Cerebellar cortex (tissue), 1 donor: ENCODE data around the gene SHKBP1.
"Not testable (repeated sequence)": the region's sequence is repeated elsewhere in the genome, so short reads cannot be mapped to it uniquely, and the experiment has no call there.

Experiments used
- DNase-seq: peaks from one replicate; pipeline ENCODE4 v3.0.0-alpha.2; 2015; ENCODE audit warnings: low spot score

Gene SHKBP1

DNA sequence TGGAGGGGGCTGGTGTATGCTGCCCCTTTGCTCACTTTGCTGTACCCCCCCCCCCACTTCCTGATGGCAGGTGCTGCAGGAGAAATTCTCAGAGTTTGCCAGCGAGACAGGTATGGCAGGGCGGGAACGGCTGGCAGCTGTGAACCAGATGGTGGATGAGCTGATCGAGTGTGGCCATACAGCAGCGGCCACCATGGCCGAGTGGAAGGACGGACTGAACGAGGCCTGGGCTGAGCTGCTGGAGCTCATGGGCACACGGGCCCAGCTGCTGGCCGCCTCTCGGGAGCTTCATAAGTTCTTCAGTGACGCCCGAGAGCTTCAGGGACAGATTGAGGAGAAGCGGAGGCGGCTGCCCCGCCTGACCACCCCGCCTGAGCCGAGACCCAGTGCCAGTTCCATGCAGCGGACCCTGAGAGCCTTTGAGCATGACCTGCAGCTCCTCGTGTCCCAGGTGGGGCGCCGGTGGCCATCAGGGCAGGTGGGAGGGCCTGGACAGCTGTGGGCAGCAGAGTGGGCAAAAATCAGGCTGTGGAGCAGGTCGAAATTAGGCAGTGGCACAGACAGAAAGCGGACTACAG is 19.6 kb upstream of the SHKBP1 start:
- no peak for DNase-seq

DNA sequence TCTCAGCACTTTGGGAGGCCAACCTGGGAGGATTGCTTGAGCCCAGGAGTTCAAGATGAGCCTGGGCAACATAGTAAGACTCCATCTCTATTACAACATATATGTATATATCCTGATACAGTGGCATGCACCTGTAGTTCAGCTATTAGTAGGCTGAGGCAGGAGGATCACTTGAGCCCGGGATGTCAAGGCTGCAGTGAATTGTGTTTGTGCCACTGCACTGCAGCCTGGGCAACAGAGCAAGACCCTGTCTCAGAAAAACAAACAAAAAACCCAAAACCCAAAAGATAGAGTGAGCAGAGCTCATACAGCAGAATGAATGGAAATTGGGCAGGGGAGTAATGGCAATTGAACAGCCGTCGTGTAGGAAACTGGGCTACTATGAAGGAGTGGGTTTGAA is 17.3 kb upstream of the SHKBP1 start:
- DNase-seq, result no peak

DNA sequence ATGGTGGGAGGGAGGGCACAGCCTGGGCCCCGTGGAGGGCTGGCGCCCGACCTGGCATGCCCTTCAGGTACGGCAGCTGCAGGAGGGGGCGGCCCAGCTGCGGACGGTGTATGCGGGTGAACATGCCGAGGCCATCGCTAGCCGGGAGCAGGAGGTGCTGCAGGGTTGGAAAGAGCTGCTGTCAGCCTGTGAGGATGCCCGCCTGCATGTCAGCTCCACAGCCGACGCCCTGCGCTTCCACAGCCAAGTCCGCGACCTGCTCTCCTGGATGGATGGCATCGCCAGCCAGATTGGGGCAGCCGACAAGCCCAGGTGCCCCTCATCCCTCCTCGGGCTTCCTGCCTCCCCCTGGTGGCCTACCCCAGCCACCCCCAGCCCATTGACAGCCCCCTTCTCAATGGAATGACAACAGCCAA is 16.6 kb upstream of the SHKBP1 start:
- peak; percentile 52 for DNase-seq

DNA sequence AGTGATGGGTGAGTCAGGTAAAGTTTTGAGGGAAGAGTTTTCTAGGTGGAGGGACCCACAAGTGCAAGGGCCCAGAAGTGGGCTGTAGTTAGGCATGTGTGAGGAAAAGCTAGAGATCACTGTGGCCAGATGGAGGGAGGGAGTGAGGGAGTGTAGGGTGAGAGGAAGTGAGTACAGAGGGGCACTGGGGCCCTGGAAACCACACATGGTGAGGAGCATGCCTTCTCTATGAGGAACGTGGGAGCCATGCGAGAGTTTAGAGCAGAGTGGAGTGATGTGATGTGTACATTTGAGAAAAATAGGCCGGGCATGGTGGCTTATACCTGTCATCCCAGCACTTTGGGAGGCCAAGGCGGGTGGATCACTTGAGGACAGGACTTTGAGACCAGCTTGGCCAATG is 14.7 kb upstream of the SHKBP1 start:
- no peak for DNase-seq

DNA sequence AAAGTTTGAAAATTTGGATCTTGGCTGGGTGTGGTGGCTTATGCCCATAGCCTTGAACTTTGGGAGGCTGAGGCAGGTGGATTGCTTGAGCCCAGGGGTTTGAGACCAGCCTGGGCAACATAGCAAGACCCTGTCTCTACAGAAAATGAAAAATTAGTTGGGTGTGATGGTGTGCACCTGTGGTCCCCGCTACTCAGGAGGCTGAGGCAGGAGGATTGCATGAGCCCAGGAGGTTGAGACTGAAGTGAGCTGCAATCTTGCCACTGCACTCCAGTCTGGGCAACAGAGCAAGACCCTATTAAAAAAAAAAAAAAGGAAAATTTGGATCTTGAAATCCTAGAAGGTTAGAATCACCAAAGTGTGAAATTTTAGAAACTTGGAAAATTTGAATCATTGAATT is 12.1 kb upstream of the SHKBP1 start:
- DNase-seq, result not testable (repeated sequence)

DNA sequence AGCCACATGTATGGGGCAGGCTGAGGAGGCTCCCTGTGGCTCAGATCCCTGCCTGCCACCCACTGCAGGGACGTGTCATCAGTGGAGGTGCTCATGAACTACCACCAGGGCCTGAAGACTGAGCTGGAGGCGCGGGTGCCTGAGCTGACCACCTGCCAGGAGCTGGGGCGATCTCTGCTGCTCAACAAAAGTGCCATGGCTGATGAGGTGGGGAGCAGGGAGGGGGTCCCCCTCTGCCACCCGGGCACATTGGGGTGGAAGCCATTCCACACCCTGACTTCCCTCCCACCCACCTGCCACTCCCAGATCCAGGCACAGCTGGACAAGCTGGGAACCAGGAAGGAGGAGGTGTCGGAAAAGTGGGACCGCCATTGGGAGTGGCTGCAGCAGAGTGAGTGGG is 11.3 kb upstream of the SHKBP1 start:
- no peak for DNase-seq

DNA sequence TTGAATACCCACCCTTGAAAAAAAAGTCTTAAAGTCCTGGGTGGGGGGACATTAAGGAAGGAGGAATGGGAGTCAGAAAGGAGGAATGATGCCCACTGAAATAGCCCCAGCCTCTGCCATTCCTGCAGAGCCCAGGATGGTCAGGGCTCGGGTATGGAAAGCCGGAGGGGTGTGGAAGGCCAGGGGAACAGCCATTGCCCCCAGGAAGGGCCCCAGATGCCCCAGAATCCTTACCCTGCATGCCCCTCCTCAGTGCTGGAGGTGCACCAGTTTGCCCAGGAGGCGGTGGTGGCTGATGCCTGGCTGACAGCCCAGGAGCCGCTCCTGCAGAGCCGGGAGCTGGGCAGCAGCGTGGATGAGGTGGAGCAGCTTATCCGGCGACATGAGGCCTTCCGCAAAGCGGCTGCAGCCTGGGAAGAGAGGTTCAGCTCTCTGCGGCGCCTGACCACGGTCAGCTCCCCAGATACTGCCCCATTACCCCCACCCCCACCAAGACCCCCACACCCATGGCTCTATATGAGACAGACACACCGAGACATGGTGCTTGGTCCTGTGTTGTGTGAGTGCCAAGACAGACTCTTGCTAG is 10.7 kb upstream of the SHKBP1 start:
- peak; percentile 81 for DNase-seq

DNA sequence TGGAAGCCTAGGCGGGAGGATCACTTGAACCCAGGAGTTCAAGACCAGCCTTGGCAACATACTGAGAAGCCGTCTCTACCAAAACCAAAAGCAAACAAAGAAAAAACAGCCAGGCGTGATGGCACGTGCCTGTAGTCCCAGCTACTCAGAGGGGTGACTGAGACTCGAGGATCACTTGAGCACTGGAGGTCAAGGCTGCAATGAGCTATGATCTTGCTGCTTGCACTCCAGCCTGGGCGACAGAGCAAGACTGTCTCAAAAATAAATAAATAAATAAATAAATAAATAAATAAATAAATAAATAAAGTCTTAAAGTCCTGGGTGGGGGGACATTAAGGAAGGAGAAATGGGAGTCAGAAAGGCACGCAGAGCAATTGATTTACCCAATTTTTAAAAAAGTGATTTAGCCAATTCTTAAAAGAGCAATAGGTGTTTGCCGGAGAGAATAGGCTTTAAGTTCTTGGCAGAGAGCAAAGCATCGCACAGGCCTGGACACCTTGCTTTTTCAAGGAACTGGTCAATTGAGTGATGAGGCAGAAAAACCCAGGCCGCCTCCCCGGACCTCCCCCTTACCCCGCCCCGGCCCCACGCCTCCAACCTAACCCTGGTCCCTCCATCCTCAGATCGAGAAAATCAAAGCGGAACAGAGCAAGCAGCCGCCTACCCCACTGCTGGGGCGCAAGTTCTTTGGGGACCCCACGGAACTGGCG is 9.5 kb upstream of the SHKBP1 start:
- peak; percentile 31 for DNase-seq

DNA sequence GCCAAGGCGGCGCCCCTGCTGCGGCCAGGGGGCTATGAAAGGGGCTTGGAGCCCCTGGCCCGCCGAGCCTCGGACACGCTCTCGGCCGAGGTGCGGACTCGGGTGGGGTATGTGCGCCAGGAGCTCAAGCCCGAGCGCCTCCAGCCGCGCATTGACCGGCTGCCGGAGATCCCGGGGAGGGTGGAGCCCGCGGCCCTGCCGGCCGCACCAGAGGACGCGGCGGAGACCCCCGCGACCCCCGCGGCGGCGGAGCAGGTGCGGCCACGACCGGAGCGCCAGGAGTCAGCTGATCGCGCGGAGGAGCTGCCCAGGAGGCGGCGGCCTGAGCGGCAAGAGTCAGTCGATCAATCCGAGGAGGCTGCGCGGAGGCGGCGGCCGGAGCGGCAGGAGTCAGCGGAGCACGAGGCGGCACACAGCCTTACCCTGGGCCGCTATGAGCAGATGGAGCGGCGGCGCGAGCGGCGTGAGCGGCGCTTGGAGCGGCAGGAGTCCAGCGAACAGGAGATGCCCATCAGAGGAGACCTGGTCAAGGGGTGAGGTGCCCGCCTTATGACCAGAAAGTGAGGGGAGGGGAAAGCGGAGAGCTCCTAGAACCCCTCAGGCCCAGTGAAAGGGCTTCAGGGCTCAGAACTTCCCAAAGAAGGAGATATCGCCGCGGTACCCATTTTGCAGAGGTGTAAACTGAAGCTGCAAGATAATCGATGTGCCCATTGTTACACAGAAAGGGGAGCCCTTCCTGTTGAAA is 8.8 kb upstream of the SHKBP1 start:
- DNase-seq, result no peak

DNA sequence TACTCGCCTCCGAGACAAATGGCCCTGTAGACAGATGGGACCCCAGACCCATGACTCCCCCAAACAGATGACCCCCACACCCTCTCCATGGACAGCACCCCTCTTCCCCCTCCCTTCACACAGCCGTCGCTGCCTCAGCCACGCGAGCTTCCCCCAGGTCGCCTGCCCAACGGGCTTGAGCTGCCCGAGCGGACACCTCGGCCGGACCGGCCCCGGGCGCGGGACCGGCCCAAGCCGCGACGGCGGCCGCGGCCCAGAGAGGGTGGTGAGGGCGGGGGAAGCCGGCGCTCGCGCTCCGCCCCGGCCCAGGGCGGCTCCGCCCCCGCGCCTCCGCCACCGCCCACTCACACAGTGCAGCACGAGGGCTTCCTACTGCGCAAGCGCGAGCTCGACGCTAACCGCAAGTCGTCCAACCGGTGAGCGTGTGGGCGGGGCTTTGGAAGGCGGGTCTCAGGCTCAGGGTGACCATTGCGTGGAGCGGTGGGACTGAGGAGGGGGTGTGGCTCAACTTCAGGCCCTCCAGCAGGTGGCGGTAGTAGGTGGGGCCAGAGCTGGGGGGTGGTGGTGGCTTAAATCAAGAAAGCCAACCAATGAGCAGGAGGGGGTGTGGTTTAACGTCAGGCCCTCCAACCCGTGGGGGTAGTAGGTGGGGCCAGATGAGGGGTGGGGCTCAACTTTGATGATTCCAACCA is 6.2 kb upstream of the SHKBP1 start:
- peak; percentile 98 for DNase-seq

DNA sequence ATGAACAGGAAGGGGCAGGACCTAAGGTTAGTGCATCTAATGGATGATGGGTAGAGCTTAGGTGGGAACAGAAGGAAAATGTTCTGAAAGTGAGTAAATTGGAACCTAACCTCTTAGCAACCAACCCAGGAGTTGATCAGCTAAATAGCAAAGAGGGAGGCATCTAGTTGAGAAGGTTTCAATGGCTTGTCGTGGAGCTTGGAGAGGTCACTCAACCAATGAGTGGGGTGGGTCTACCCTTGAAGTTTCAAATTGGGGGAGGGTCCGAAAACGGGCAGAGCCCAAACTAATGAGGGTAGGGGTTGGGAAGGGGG is 5.7 kb upstream of the SHKBP1 start:
- DNase-seq, result no peak

DNA sequence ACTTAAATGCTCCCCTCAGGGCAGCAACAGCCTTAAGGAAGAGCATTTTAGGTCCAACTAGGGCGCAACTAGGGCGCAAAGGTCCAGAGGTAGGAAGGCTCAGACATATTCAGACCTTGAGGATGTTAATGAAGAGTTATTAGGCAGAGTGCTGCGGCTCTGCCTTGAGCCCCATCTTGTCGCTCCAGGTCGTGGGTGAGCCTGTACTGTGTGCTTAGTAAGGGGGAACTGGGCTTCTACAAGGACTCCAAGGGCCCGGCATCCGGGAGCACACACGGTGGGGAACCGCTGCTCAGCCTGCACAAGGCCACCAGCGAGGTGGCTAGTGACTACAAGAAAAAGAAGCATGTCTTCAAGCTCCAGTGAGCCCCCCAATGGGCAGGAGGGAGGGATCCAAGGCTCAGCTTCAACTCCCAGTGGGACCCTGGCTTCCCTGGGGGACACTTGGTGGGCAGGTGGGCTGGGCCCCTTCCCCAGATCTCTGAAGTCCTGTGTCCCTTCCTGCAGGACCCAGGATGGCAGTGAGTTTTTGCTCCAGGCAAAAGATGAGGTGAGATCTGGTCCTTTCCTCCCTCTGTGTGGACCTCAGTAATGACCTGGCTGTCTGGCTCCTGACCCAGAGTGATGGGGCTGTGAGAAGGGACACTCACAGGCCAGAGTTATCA is 4.7 kb upstream of the SHKBP1 start:
- DNase-seq, result no peak

DNA sequence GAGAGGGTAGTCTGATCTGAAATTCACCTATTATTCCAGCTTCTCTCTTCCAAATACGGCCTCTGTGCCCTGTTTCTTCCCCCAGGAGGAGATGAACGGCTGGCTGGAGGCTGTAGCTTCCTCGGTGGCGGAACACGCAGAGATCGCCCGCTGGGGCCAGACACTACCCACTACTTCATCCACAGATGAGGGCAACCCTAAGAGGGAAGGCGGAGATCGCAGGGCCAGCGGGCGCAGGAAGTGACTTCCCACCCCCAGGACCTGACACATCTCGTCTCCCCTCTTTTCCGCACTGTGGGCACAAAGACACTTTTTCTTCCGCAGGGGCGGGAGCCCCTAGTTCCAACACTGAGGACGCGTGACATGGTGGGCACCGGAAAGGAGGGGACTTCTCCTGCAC is 1.3 kb upstream of the SHKBP1 start:
- DNase-seq, result no peak

DNA sequence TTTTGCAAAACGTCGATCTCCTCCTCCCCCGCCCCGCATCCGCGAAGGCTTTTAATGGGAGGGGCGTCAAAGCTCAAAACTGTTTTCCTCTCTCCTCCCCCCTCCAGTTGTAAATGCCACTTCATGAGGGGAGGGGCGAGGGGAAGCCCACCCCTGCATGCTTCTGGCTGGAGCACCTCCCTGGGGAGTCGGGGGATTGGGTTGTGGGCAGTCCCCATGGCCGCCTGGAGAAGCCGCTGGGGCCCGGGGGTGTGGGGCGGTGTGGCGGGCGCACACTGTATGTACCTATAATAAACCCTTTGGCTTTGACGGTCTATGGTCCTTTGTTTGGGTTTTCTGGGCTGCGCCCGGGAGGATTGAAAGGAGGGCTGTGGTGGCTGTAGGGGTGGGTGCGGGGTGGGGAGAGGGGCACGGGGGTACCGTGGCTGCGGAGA is 505 bp upstream of the SHKBP1 start:
- no peak for DNase-seq

DNA sequence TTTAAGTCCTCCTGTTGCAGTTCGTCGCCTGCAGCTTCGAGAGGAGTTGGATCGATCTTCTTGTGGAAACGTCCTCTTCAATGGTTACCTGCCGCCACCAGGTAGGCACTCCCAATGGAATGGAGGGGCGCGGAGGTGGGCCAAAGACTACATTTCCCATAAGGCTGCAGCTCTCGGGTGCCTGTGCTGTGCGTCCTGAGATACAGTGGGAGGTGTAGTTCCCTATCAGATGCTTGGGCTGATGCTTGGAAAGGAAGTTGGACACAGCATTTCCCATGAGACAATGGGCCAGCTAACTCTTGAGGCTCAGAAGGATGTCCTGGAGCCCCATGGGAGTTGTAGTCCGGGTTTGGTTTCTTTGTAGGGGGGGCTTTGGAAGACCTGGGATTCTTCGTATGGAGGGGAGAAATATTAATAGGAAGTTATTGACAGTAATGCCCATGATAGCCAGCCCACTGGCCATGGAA is 1.8 kb downstream of the SHKBP1 start:
- DNase-seq, result peak; percentile 78

DNA sequence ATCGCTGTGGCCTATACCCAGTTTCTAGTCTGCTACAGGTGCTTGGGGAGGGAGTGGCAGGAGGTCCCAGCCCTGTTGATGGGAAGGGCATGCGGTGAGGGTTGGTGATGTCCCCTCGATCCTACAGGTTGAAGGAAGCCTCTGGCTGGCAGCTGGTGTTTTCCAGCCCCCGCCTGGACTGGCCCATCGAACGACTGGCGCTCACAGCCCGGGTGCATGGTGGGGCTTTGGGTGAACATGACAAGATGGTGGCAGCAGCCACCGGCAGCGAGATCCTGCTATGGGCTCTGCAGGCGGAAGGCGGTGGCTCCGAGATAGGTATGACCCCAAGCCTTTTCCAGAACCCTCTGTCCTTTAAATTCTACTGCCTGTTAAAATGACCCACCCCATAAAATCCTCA is 3.9 kb downstream of the SHKBP1 start:
- no peak for DNase-seq

DNA sequence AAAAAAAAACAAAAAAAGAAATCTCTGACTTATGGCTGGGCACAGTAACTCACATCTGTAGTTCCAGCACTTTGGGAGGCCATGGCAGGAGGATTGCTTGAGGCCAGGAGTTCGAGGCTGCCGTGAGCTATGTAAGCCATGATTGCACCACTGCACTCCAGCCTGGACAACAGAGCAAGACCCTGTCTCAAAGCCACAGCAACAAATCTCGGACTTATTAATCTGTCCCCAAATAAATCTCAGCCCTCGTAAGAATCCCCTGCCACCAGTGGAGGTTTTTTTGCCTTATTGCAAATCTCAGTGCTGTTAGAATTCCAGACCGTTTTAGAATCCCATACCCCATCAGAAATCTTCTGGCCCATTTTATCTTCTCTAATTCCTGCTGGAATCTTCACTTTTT is 4.9 kb downstream of the SHKBP1 start:
- no peak for DNase-seq

DNA sequence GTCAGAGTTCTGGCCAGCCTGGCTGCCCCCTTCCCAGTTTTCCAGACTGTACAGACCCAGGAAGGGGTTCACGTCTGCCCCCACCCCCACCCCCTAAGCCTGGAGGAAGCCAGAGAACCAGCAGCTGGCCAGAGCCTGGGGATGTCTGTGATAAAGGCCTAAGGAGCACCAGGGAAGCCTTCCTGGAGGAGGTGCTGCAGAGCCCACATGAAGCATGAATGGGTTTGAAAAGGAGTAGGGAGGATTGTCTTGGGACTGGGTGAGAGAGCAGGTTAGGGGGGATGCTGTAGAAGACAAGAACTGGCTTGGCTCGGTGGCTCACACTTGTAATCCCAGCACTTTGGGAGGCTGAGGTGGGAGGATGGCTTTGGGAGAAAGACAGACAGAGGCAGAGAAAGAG is 5.8 kb downstream of the SHKBP1 start:
- DNase-seq, result no peak

DNA sequence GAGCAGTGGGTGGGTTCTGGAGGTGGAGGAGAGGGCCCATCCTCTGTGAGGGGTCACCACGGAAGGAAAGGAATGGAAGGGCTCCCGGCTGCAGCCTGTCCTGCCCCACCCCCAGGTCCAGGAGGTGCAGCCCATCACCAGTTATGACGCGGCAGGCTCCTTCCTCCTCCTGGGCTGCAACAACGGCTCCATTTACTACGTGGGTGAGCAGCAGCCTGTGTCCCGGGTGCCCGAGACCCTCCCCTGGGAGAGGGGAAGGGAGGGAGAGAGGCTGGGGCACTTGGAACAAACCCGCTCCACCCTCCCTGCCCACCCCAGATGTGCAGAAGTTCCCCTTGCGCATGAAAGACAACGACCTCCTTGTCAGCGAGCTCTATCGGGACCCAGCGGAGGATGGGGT is 6.6 kb downstream of the SHKBP1 start:
- DNase-seq, result no peak

DNA sequence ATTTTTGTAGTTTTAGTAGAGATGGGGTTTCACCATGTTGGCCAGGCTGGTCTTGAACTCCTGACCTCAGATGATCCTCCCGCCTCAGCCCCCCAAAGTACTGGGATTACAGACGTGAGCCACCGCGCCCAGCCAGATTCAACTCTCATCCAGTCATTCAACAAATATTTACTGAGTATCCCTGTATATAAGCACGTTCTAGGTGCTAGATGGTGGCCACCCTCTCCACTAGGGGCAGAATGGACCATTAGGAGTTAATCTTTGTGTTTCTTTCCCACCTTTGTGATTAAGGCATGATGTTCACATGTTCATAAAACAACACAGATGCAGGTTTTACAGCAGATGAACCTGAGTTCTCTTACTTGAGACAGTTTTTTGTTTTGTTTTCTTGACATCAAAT is 7.3 kb downstream of the SHKBP1 start:
- no peak for DNase-seq

DNA sequence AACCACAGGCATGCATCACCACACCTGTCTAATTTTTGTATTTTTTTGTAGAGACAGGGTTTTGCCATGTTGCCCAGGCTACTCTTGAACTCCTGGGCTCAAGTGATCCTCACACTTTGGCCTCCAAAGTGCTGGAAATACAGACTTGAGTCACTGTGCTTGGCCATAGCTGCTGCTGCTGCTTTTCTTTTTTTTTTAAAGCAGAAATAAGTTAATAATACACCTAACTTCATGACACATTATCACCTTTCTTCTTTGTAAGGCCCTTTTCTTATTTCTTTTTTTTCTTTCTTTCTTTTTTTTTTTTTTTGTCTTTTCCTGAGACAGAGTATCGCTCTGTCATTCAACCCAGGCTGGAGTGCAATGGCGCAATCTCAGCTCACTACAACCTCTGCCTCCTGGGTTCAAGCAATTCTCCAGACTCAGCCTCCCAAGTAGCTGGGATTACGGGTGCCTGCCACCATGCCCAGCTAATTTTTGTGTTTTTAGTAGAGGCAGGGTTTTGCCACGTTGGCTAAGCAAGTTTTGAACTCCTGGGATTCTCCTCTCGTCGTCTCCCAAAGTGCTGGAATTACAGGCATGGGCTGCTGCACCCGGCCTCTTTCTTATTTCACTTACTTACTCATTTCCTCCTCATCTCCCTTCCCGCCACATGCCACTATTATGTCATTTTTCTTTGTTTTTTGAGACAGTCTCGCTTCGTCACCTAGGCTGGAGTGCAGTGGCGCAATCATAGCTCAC is 8.7 kb downstream of the SHKBP1 start:
- no peak for DNase-seq
